Activated T-cell treated with anti-CD3 and anti-CD28 coated beads for 4 hours (primary cell): ENCODE data around the gene ATG16L1.

ENCODE experiments used
- DNase-seq: peaks from one replicate; pipeline ENCODE4 v3.0.0-alpha.2; 2020

Gene ATG16L1

GRCh38 chr2:233251306-233252116 is at the start of gene ATG16L1:
Gene ATG16L1, plus strand, starts transcription at chr2:233251673. Its CDS starts 155 bp downstream, at chr2:233251828.
- peak; percentile 89 for DNase-seq

GRCh38 chr2:233202531-233202944 is 48.9 kb upstream of the ATG16L1 start:
- DNase-seq, result no peak

- no peak for DNase-seq
Measured at GRCh38 chr2:233203060-233203459, 48.4 kb upstream of the ATG16L1 start.

GRCh38 chr2:233204286-233204936 is 47.1 kb upstream of the ATG16L1 start:
- no peak for DNase-seq

- DNase-seq, result no peak
Measured at GRCh38 chr2:233208382-233209116, 42.9 kb upstream of the ATG16L1 start.

GRCh38 chr2:233209117-233209532 is 42.3 kb upstream of the ATG16L1 start:
- no peak for DNase-seq

- DNase-seq, result no peak
Measured at GRCh38 chr2:233209533-233210171, 41.8 kb upstream of the ATG16L1 start.

GRCh38 chr2:233210281-233210680 is 41.2 kb upstream of the ATG16L1 start:
- no peak for DNase-seq

- no peak for DNase-seq
Measured at GRCh38 chr2:233210843-233211547, 40.5 kb upstream of the ATG16L1 start.

- no peak for DNase-seq
Measured at GRCh38 chr2:233211548-233211895, 40.0 kb upstream of the ATG16L1 start.

GRCh38 chr2:233213011-233213410 is 38.5 kb upstream of the ATG16L1 start:
- no peak for DNase-seq

- DNase-seq, result no peak
Measured at GRCh38 chr2:233213975-233214374, 37.5 kb upstream of the ATG16L1 start.

- DNase-seq, result no peak
Measured at GRCh38 chr2:233217892-233218377, 33.5 kb upstream of the ATG16L1 start.

GRCh38 chr2:233218836-233219235 is 32.6 kb upstream of the ATG16L1 start:
- DNase-seq, result no peak

GRCh38 chr2:233219848-233220247 is 31.6 kb upstream of the ATG16L1 start:
- DNase-seq, result no peak

- DNase-seq, result no peak
Measured at GRCh38 chr2:233221378-233222063, 30.0 kb upstream of the ATG16L1 start.

GRCh38 chr2:233223059-233223894 is 28.2 kb upstream of the ATG16L1 start:
- no peak for DNase-seq

GRCh38 chr2:233225230-233226068 is 26.0 kb upstream of the ATG16L1 start:
- DNase-seq, result no peak

GRCh38 chr2:233226511-233227031 is 24.9 kb upstream of the ATG16L1 start:
- no peak for DNase-seq
